Activated naive CD8-positive, alpha-beta T cell treated with anti-CD3 and anti-CD28 coated beads, Interleukin-2, amount 50 U/mL, for 24 hours (primary cell): ENCODE measurements around the gene IRF2.

Experiments
- ATAC-seq: fragments of 150-1000 bp; cut with Tn5 transposase; one replicate; pipeline ENCODE4 v1.10.0; 2021
- DNase-seq: peaks from one replicate; pipeline ENCODE4 v3.0.0; 2021
- H3K27ac Mint-ChIP-seq: one replicate; pipeline ENCODE4 v1.8.0; 2021; ENCODE audit warnings: mild to moderate bottlenecking, mixed read lengths
- H3K27me3 Mint-ChIP-seq: one replicate; pipeline ENCODE4 v1.8.0; 2021; ENCODE audit warnings: mixed read lengths
- H3K36me3 Mint-ChIP-seq: one replicate; pipeline ENCODE4 v1.8.0; 2021; ENCODE audit warnings: low read depth, mixed read lengths
- H3K4me1 Mint-ChIP-seq: one replicate; pipeline ENCODE4 v1.8.0; 2021; ENCODE audit warnings: mixed read lengths
- H3K4me3 Mint-ChIP-seq: one replicate; pipeline ENCODE4 v1.8.0; 2021; ENCODE audit warnings: mild to moderate bottlenecking, moderate library complexity, mixed read lengths
- H3K9me3 Mint-ChIP-seq: one replicate; pipeline ENCODE4 v1.8.0; 2021; ENCODE audit warnings: mixed read lengths

IRF2 gene

DNA sequence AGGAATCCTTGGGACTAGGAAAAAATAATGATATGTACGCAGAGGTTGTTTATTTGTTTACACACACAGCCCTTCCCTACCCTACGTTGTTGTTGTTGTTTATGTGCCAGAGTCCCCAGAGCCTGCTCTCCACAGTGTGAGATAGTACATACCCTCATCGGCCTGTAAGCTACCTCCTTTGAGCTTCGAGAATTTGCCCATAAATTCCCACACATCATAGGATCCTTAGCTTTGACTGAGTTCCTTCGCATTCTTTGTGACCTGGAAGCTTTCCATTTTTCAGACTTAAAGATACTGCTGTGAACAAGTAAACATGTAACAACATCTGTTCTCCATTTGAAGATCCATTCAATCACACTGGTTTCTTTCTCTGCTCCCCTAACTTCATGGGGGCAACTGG, 114.5 kb downstream of the IRF2 start:
- Mint-ChIP-seq H3K4me1 (peaks cover 30% of the 10 kb centered on the region), H3K4me3 (no peak overlapping the region), H3K27ac (no peak overlapping the region), H3K9me3 (no peaks in the 10 kb centered on the region), H3K27me3 (no peaks in the 10 kb centered on the region), H3K36me3 (no peaks in the 10 kb centered on the region)
- ATAC-seq (no peak), DNase-seq (no peak)

DNA sequence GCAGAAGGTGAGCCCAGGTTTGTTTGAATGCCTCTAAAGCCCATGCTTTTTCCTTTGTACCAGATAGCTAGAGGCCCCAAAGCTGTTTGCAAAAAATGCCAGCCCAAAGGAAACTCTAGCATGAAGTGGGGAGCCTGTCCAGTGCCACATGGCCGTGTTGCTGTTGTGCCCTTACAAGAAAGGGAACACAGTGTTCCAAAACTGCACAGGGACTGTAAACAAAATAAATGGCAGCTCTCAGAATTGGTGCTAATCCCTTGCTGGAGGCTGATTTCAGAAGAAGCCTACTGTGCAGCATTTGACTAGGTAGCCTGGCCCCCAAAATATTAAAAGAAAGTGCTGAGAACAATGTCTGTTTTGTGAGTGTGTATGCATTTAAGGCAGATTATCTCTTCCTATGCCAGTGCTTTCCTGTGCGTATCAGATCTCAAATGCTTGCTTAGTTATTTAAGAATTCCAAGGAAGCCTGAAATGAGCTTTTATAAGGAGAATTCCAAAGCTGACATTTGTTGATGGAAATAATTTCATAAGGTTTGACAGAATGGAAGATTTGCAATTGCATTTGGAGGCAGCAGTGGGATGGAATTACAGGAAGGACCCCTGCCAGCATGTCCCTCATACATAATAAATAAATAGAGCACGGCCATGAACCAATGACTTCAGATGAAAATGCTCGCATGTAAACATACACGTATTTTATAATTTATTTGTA, 115.7 kb downstream of the IRF2 start:
- Mint-ChIP-seq H3K27me3 (no peaks in the 10 kb centered on the region), H3K9me3 (no peaks in the 10 kb centered on the region), H3K36me3 (no peaks in the 10 kb centered on the region), H3K27ac (no peak overlapping the region), H3K4me1 (peaks cover 33% of the 10 kb centered on the region), H3K4me3 (no peak overlapping the region)
- no peak for ATAC-seq
- DNase-seq = no peak

DNA sequence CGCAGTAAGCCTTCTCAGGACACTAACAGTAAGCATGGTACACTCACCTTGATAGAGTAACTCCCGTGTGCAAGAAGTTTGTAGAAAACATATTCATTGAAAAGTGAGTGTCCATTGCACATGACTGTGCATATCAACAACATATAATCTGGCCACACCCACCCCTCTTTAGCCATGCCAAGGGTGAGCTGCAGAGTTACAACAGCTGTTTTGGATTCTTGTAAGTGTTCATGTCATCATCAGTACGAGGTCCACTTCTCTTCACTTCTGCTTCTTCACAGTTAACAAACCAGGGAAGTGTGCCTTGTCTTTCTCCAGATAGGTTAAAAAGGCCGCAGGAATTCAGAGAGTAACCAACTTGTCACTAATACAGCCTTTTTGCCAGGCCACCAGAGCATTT, 116.6 kb downstream of the IRF2 start:
- peaks cover 39% of the 10 kb centered on the region for H3K4me1 Mint-ChIP-seq
- DNase-seq (no peak), ATAC-seq (no peak)
- H3K27me3 Mint-ChIP-seq = no peaks in the 10 kb centered on the region
- H3K36me3 Mint-ChIP-seq = no peaks in the 10 kb centered on the region
- no peaks in the 10 kb centered on the region for H3K9me3 Mint-ChIP-seq
- H3K4me3 Mint-ChIP-seq = no peak overlapping the region
- H3K27ac Mint-ChIP-seq = no peak overlapping the region

DNA sequence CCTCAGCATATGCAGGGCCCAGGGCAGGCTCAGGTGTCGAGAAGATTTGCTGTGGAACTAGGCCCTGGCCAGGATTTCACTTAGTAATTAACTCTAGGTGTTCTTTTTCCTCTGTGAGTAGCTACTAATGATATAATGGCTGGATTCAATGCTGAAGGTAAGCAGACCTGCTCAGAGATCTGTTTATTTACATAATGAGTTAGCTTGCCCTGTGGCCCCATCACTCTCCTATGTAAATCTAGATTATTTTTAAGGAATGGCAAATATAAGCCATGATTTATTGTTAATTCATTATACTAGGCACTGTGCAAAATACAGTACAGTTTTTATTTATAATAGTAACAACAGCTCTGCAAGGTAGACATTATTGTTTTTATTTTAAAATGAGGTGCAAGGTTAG, 117.2 kb downstream of the IRF2 start:
- Mint-ChIP-seq H3K36me3 (no peaks in the 10 kb centered on the region), H3K27ac (no peak overlapping the region), H3K4me3 (no peak overlapping the region), H3K27me3 (no peaks in the 10 kb centered on the region), H3K9me3 (no peaks in the 10 kb centered on the region), H3K4me1 (peaks cover 33% of the 10 kb centered on the region)
- ATAC-seq = no peak
- no peak for DNase-seq

DNA sequence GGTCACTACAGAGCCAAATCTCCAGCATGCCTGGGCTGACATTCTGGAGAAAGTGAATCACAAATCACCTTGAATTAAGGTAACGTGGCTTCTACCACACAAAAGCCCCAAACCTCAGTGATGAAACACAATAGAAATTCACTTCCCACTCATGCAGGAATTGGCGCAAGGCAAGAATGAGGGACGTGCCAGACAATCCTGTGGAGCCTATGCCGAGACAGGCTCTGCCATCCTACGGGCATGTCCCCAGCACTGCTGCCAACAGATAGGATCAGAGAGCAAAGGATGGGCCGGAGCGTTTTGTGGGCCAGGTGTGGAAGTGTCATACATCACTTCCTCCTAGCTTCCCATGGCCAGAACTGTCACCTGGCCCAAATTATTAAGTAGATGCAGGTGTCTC, 118.0 kb downstream of the IRF2 start:
- ATAC-seq = peak; percentile 50
- Mint-ChIP-seq H3K9me3 (no peaks in the 10 kb centered on the region), H3K27ac (peak overlapping the region; percentile 59)

DNA sequence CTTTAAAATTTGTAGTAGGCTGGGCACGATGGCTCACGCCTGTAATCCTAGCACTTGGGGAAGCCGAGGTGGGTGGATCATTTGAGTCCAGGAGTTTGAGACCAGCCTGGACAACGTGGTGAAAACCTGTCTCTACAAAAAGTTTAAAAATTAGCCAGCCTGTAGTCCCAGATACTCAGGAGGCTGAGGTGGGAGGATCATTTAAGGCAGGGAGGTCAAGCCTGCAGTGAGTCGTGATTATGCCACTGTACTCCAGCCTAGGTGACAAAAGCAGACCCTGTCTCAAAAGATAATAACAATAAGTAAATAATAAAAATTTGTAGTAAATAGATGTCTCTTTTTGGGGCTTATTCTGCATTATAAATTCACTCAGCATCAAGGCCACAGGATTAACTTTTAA, 118.5 kb downstream of the IRF2 start:
- Mint-ChIP-seq H3K4me3 (no peak overlapping the region), H3K9me3 (peaks cover 4% of the 10 kb centered on the region), H3K27me3 (no peaks in the 10 kb centered on the region), H3K4me1 (peaks cover 30% of the 10 kb centered on the region), H3K27ac (peak overlapping the region; percentile 59), H3K36me3 (no peaks in the 10 kb centered on the region)
- ATAC-seq = no peak
- no peak for DNase-seq

More for the DNA sequence above, 118.0 kb downstream of the IRF2 start:
- Mint-ChIP-seq H3K4me1 (peaks cover 30% of the 10 kb centered on the region), H3K36me3 (no peaks in the 10 kb centered on the region), H3K4me3 (no peak overlapping the region), H3K27me3 (no peaks in the 10 kb centered on the region)
- DNase-seq = no peak

DNA sequence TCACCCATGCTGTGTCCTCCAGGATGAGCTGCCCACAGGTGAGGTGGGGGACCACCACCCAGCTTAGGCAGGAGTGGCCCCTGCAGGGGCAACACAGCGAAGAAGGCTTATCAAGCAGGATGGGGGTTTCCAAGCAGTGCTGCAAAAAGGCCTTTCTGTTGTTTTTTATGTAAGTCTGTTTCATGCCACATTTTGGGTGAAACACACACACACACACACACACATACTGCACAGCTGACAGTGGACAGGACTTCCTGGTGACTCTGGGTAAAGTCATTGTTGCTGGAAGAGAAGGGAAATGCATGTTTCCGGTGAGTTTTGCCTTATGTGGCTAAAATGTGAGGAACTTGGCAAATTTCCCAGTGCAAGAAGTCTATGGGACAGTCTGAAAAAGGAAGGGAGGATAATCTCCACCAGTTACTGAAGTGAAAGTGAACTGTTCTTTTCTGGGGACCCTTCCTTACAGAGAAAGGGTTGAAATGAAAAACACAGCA, 119.2 kb downstream of the IRF2 start:
- Mint-ChIP-seq H3K27ac (no peak overlapping the region), H3K9me3 (peaks cover 4% of the 10 kb centered on the region), H3K36me3 (no peaks in the 10 kb centered on the region), H3K4me3 (no peak overlapping the region), H3K4me1 (peaks cover 30% of the 10 kb centered on the region), H3K27me3 (no peaks in the 10 kb centered on the region)
- DNase-seq (no peak), ATAC-seq (peak; percentile 26)

DNA sequence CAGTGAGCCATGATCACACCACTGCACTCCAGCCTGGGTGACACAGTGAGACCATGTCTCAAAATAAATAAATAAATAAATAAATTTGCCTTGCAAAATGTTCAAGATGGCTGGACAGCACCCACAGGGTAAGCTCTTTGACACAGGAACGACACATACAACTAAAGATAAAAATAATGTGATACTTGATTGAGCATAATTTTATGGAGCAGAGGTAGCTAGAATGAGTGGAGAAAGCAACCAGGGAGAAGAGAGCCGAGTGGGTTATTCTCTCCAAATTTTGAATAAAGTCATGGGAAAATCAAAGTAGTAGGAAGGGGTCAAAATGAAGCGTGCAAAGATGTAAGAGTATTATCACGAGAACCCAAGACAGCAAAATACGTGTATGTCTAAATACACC, 121.5 kb downstream of the IRF2 start:
- ATAC-seq (no peak), DNase-seq (no peak)
- no peak overlapping the region for H3K27ac Mint-ChIP-seq
- no peaks in the 10 kb centered on the region for H3K36me3 Mint-ChIP-seq
- H3K4me1 Mint-ChIP-seq = peaks cover 37% of the 10 kb centered on the region
- no peak overlapping the region for H3K4me3 Mint-ChIP-seq
- H3K9me3 Mint-ChIP-seq = peaks cover 4% of the 10 kb centered on the region
- no peaks in the 10 kb centered on the region for H3K27me3 Mint-ChIP-seq

DNA sequence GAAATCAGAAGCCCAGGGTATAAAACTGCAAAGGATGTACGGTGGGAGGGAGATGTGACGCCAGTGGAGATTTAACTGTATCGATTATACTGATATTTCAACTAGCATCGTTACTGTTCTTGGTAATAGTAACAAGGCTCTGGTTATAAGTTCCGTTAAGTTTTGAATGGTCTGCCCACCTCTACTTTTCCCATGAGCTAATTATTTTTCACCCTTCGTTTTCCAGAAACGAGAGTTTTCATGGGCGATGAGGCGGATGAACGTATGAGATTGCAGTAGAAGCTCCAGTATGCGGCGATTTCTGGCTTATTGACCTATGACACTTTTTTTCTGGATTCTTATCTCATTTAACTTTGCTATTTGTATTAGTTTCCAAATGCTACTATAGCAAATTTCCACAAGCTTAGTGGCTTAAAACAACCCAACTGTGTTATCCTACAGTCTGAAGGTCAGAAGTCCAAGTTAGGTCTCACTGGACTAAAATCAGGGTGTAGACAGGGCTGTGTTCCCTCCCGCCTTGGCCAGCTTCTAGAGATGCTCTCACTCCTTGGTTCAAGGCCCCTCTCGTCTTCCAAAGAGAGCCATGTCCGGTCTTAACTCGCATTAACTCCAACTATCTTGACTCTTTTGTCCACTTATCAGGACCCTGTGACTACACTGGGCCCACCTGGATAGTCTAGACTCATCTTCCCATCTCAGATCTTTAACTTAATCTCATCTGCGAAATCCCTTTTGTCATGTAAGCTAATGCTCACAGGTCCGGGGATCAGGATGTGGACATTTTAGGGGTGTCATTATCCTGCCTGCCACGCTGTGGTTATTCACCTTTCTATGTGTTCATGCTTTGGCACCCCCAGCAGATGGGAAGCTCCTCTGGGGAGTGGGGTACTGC, 122.5 kb downstream of the IRF2 start:
- Mint-ChIP-seq H3K27ac (no peak overlapping the region), H3K36me3 (no peaks in the 10 kb centered on the region), H3K4me1 (peaks cover 43% of the 10 kb centered on the region), H3K27me3 (no peaks in the 10 kb centered on the region), H3K9me3 (peaks cover 4% of the 10 kb centered on the region), H3K4me3 (no peak overlapping the region)
- no peak for ATAC-seq
- no peak for DNase-seq

DNA sequence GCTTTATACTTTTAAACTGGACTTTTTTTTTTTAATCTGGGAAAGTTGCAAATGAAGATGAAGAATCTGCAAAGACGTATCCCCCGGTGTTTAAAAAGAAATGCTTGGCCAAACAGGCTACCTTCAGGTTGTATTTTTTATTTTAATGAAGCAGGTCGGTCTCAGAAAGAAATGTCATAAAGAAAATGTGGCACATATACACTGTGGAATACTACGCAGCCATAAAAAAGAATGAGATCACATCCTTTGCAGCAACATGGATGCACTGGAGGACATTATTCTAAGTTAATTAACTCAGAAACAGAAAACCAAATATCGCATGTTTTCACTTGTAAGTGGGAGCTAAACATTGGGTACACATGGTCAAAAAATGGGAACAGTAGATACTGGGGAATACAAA, 123.4 kb downstream of the IRF2 start:
- Mint-ChIP-seq H3K4me1 (peaks cover 42% of the 10 kb centered on the region), H3K9me3 (peaks cover 4% of the 10 kb centered on the region), H3K27ac (no peak overlapping the region), H3K36me3 (no peaks in the 10 kb centered on the region), H3K27me3 (no peaks in the 10 kb centered on the region), H3K4me3 (no peak overlapping the region)
- DNase-seq (no peak), ATAC-seq (no peak)

DNA sequence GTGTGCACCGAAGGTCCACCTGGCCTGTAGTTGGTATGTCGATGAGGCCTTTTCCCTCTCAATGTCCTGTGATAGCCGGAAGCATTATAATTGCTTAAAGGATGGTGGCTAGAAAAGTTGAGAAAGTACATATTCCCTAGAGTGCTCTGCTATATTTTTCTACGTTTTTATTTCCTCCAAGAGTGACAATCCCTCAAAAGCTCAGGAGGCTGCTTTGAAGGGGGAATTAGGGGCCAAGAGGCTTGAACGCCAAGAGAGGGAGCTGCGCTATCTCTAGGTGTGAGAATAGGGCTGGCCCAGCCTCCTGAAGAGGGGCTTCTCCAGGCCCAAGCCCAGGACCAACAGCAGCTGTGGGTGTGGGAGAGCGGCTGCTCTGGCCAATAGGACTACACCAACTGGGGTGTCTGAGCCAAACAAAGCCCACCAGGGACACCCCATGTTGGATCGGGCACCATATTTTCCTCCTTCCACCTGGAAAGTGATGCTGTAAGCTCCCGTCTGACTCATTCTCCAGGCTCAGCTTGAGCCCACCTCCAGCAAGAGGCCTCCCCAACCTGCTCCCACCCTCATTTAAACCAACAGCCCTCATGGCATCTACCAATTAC, 124.0 kb downstream of the IRF2 start:
- Mint-ChIP-seq H3K27me3 (no peaks in the 10 kb centered on the region), H3K36me3 (no peaks in the 10 kb centered on the region), H3K9me3 (peaks cover 4% of the 10 kb centered on the region), H3K27ac (no peak overlapping the region), H3K4me3 (no peak overlapping the region), H3K4me1 (peaks cover 43% of the 10 kb centered on the region)
- no peak for ATAC-seq
- no peak for DNase-seq

DNA sequence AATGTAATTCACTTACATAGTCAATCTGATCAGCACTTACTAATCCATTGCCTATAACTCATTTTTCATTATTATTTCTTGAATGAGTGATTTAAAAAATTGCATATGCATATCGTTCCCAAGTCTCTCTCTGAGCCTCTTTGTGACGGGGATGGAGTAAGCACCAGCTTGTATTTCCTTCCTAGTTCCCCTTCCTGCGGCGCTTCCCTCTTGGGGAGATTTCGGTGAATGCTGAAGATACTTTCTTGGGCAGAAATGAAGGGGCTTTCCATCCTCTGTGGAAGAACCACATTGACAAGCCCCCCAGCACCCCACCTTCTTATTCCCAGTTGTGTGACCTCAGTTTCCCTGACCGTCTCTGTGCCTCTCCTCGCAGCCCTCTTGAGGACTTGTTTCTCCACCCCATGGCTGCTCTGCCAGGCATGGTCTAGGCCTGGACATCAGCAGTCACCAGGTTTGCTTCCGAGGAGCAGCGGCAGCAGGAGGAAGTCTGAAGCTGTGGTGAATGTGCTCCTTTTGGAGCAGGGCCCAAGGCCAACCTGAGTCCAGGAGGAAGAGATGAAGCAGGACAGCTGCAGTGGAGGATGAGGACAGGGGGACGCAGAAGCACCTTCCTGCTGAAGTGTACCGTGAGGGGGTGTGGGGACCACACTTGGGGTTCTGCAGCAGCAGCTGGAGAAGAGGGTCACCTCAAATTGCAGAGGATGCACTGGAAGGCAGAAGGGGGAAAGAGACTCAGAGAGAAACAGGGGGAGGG, 124.9 kb downstream of the IRF2 start:
- Mint-ChIP-seq H3K27ac (no peak overlapping the region), H3K4me3 (no peak overlapping the region), H3K4me1 (peaks cover 45% of the 10 kb centered on the region), H3K27me3 (no peaks in the 10 kb centered on the region), H3K36me3 (no peaks in the 10 kb centered on the region), H3K9me3 (peaks cover 4% of the 10 kb centered on the region)
- ATAC-seq = no peak
- DNase-seq = no peak

DNA sequence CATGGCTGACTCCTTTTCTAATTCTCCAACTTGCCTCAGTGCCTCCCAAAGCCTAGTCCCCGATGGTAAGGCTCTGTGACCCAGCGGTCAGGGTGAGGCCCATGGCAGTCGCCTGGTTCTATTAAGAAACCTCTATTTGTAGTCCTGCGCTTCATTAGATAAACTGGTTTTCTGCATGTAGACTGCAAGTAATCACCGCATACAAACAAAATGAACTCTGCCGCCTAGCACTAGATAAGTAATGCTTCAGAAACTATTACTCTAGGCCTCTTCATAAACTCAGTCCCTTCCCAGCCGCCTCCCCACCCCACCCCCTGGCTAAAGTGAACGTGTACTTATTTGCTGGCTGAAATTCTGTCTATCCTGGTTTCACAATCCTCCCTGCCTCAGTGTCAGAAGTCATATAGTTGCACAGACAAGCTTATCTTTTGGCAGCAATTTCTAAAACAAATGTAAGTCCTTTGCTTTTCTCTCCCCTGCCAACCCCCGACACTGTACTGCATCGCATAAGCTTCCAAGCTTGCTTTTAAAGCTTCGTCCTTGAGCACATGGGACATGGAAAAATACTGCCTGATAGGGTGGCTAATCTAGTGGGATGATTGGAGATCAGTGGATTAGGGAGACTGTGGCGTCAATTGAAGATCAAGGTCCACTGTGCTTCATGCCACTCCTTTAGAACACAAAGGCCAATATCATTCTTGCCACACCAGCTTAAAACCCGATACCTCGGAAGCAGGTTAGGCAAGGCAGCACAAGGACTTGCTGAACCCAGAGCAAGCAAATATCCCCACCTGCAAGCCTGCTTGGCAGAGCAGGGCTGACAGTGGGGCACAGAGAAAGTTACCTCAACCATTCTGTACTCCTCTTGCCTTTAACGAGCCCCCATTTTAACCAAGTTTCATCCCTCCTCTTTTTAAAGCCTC, 125.8 kb downstream of the IRF2 start:
- Mint-ChIP-seq H3K4me1 (peaks cover 49% of the 10 kb centered on the region), H3K4me3 (no peak overlapping the region), H3K36me3 (no peaks in the 10 kb centered on the region), H3K27me3 (no peaks in the 10 kb centered on the region), H3K9me3 (peaks cover 4% of the 10 kb centered on the region), H3K27ac (no peak overlapping the region)
- DNase-seq (no peak), ATAC-seq (no peak)
